Mononuclear cell (primary cell): ENCODE measurements around the gene TRIM71. TPM values are rescaled to one million over a fixed set of nuclear protein-coding genes. Genes with fewer than 3 reads are reported as not detected.
"Not testable (repeated sequence)": the region's sequence is repeated elsewhere in the genome, so short reads cannot be mapped to it uniquely, and the experiment has no call there.

ENCODE experiments used
- H3K27me3 ChIP-seq: 2 replicates; pipeline ENCODE4 v1.6.0; 2011; ENCODE audit warnings: low read length, control low read depth; ENCODE audit not compliant: insufficient read depth
- H3K4me1 ChIP-seq: 2 replicates; pipeline ENCODE4 v1.5.1; 2011; ENCODE audit warnings: mild to moderate bottlenecking, low read length, control low read depth; ENCODE audit not compliant: insufficient read depth
- H3K4me3 ChIP-seq: 2 replicates; pipeline ENCODE4 v1.5.1; 2011; ENCODE audit warnings: mild to moderate bottlenecking, low read length, moderate library complexity
- H3K9me3 ChIP-seq: 2 replicates; pipeline ENCODE4 v1.5.1; 2011; ENCODE audit warnings: low read depth, mild to moderate bottlenecking, control low read depth, low read length
- total RNA-seq: library from RNA; depleted of rRNA; stranded (reverse); fragments of >200 nt; gene quantifications from one replicate; pipeline ENCODE4 v1.2.3, GENCODE V29; 2012

TRIM71 gene
- total RNA-seq, 1 donor: 0.10 TPM

DNA sequence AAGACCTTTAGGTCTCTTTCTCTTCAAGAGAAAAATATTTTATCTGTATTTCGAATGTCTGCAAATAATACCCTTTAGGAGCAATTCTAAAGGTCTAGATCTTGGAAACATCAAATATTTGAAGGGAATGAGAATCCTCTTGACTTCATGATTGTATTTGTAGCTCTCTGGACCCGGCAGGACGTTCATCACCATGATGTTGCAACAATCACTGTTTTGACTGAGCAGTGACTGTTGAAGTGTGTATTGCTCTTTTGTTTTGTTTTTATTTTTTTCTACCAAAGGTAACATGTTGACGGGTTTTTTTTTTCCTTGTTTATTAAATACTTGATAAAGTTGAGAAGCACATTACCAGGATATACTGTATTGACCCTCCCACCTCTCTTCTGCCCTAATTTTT lies 78.3 kb downstream of the TRIM71 start:
- H3K9me3 ChIP-seq: no peaks in the 10 kb centered on the region
- no peak overlapping the region for H3K4me3 ChIP-seq
- no peaks in the 10 kb centered on the region for H3K27me3 ChIP-seq
- no peaks in the 10 kb centered on the region for H3K4me1 ChIP-seq

GRCh38 chr3:32897001-32897601 lies 79.3 kb downstream of the TRIM71 start:
- H3K4me3 ChIP-seq: no peak overlapping the region
- H3K9me3 ChIP-seq: no peaks in the 10 kb centered on the region
- H3K4me1 ChIP-seq: no peaks in the 10 kb centered on the region
- no peaks in the 10 kb centered on the region for H3K27me3 ChIP-seq

GRCh38 chr3:32897981-32898623 lies 80.3 kb downstream of the TRIM71 start:
- Histone ChIP-seq H3K4me3 (no peak overlapping the region), H3K27me3 (no peaks in the 10 kb centered on the region), H3K4me1 (no peaks in the 10 kb centered on the region), H3K9me3 (no peaks in the 10 kb centered on the region)

DNA sequence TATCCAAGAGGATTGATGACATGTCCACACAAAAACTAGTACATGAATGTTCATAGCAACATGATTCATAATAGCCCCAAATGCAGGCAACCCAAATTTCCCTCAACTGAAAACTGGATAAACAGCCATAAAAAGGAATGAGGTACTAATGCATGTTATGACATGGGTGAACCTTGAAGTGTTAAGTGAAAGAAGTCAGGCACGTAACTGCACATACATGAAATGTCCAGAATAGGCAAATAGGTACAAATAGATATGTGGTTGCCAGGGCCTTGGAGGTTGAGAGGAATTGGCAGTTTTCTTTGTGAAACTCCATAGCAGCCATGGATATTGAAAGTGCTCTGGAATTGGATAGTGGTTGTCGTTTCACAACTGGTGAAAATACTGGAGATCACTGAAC lies 81.5 kb downstream of the TRIM71 start:
- H3K27me3 ChIP-seq: no peaks in the 10 kb centered on the region
- H3K4me1 ChIP-seq: no peaks in the 10 kb centered on the region
- no peak overlapping the region for H3K4me3 ChIP-seq
- H3K9me3 ChIP-seq: no peaks in the 10 kb centered on the region

DNA sequence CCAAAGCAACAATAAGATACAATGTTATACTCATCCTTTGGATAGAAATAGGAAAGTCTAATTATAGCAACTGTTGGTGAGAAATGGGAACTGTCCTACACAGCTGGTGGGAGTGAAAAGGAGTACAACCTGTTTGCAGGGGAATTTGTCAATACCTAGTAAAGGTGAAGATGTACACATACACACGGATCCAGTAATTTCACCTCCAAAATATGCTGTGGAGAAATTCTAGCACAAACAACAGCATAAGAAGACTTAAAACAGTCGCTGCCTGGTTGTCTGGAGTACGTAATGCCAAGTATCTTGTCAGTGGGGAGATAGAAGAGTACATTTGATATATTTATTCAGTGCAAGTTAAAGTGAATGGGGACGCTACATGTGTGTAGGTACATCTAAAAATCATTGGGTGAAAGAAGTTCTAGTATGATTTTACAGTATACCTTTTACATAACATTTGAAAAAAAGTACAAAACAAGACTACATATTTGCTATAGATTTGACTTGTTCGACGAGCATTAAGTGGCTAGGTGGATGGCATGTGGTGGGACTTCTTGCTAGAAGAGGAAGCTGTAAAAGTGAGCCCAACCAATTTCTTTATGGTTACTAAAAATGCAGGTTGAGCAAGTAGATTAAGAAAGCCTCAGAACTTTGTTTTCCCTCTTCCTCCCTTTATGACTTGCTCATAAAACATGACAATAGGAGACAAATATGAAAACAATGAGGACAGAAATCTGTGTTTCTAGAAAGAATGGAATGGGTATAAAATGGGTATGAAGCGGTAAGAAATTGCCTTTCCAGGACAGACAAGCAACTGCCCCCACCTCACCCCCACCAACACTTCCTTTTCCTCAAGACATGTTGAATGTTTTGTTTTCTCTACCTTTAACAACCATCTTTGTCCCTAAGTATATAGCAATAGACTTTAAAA lies 83.5 kb downstream of the TRIM71 start:
- Histone ChIP-seq H3K9me3 (no peaks in the 10 kb centered on the region), H3K4me1 (no peaks in the 10 kb centered on the region), H3K27me3 (no peaks in the 10 kb centered on the region), H3K4me3 (no peak overlapping the region)

- H3K27me3 ChIP-seq, H3K4me3 ChIP-seq, H3K4me1 ChIP-seq, H3K9me3 ChIP-seq: not testable (repeated sequence)
Observed at GRCh38 chr3:32902887-32903371, 85.1 kb downstream of the TRIM71 start.

DNA sequence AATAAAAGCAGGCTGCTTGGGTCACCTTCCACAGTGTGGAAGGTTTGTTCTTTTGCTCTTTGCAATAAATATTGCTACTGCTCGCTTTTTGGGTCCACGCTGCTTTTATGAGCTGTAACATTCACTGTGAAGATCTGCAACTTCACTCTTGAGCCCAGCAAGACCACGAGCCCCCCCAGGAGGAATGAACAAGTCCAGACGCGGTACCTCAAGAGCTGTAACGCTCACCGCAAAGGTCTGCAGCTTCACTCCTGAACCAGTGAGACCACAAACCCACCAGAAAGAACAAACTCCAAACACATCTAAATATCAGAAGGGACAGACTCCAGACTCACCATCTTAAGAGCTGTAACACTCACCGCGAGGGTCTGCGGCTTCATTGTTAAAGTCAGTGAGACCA lies 86.2 kb downstream of the TRIM71 start:
- no peaks in the 10 kb centered on the region for H3K9me3 ChIP-seq
- no peaks in the 10 kb centered on the region for H3K27me3 ChIP-seq
- H3K4me1 ChIP-seq: no peaks in the 10 kb centered on the region
- H3K4me3 ChIP-seq: no peak overlapping the region

- H3K27me3 ChIP-seq: no peaks in the 10 kb centered on the region
- no peaks in the 10 kb centered on the region for H3K9me3 ChIP-seq
- H3K4me3 ChIP-seq: no peak overlapping the region
- no peaks in the 10 kb centered on the region for H3K4me1 ChIP-seq
Observed at GRCh38 chr3:32909999-32910398, 92.2 kb downstream of the TRIM71 start.

GRCh38 chr3:32910954-32911353 lies 93.2 kb downstream of the TRIM71 start:
- Histone ChIP-seq H3K4me3 (no peak overlapping the region), H3K4me1 (no peaks in the 10 kb centered on the region), H3K9me3 (no peaks in the 10 kb centered on the region), H3K27me3 (no peaks in the 10 kb centered on the region)

DNA sequence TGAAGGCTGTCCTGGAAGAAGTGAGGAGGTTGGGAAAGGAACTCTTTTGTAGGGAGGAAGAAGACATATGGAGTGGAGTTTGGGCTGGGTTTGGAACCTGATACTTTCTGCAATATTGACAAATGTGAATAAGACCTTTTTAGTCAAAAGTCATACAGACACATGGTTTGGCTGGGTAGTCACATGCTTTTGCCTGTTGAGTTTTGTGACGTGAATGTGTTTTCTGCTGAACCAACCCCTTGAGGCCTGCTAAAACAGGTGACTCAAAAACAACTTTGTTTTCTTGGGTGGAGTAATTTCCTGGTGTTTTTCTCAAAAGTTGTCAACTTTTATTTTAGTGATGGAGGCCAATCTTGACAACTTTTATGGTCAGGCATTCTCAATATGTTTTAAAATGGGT lies 94.2 kb downstream of the TRIM71 start:
- H3K4me1 ChIP-seq: no peaks in the 10 kb centered on the region

GRCh38 chr3:32913790-32914446 lies 96.1 kb downstream of the TRIM71 start:
- Histone ChIP-seq H3K4me1 (no peaks in the 10 kb centered on the region), H3K9me3 (no peaks in the 10 kb centered on the region)

More for the DNA sequence above, 94.2 kb downstream of the TRIM71 start:
- H3K27me3 ChIP-seq: no peaks in the 10 kb centered on the region
- H3K4me3 ChIP-seq: no peak overlapping the region
- H3K9me3 ChIP-seq: no peaks in the 10 kb centered on the region

GRCh38 chr3:32919920-32920319 lies 102.1 kb downstream of the TRIM71 start:
- H3K4me1 ChIP-seq: no peaks in the 10 kb centered on the region
- H3K4me3 ChIP-seq: no peak overlapping the region
- H3K27me3 ChIP-seq: no peaks in the 10 kb centered on the region
- no peaks in the 10 kb centered on the region for H3K9me3 ChIP-seq

More at GRCh38 chr3:32913790-32914446, 96.1 kb downstream of the TRIM71 start:
- H3K27me3 ChIP-seq: no peaks in the 10 kb centered on the region
- H3K4me3 ChIP-seq: no peak overlapping the region

DNA sequence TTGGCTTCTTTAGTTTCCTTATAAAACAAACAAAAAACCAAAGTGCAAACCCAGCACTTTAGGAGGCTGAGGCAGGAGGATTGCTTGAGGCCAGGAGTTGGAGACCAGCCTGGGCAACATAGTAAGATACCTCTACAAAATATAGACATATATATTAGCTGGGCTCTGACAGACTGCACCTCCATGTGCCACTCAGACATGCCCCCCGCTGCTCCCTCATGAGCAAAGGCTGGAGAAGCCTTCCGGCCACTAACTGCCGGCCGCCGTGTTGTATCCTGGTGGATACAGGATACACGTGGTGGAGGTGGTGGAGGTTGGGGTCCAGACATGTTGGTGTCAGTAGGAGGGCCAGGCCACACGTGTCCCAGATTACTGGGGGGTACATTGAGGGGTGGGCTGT lies 104.3 kb downstream of the TRIM71 start:
- Histone ChIP-seq H3K9me3 (no peaks in the 10 kb centered on the region), H3K27me3 (no peaks in the 10 kb centered on the region), H3K4me1 (no peaks in the 10 kb centered on the region), H3K4me3 (no peak overlapping the region)

GRCh38 chr3:32930161-32930560 lies 112.4 kb downstream of the TRIM71 start:
- Histone ChIP-seq H3K27me3 (no peaks in the 10 kb centered on the region), H3K4me3 (no peak overlapping the region), H3K9me3 (no peaks in the 10 kb centered on the region), H3K4me1 (no peaks in the 10 kb centered on the region)

- H3K9me3 ChIP-seq, H3K27me3 ChIP-seq, H3K4me3 ChIP-seq, H3K4me1 ChIP-seq: not testable (repeated sequence)
Observed at GRCh38 chr3:32931273-32931672, 113.5 kb downstream of the TRIM71 start.
